Measurements from ENCODE around the gene RETSAT. TPM values are rescaled to one million over a fixed set of nuclear protein-coding genes. Genes with fewer than 3 reads are reported as not detected.

The RETSAT gene
- total and polyA plus RNA-seq, 2 of the 4 experiments (the other 2 are of a cell fraction): 25.6 to 32.3 TPM

DNA sequence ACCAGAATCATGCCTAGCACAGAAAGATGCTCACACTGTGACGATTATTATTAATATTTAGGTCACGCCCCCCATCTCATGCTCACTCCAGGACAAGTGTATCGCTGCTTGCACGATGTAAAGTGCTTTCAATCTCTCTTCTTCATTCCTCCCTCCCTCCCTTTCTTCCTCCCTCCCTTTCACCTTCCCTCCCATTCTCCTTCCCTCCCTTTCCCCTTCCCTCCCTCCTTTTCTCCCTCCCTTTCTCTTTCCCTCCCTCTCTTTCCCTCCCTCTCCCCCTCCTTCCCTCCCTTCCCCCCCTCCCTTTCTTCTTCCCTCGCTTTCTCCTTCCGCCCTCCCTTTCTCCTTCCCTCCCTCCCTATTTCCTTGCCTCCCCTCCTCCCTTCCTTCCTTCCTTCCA lies 46.1 kb downstream of the RETSAT start:
- CTCF ChIA-PET: no interaction called here

More for the DNA sequence above, 46.1 kb downstream of the RETSAT start:
- no peak overlapping the region for H3K23ac ChIP-seq (ENCODE audit: low read depth, low read length)
- H3K36me3 ChIP-seq (ENCODE audit: control insufficient read depth, insufficient read depth, low read length): peaks cover 46% of the 10 kb centered on the region
- H4K91ac ChIP-seq (ENCODE audit: insufficient read depth, low read depth, low read length): no peak overlapping the region
- no peaks in the 10 kb centered on the region for H3K27me3 ChIP-seq (ENCODE audit: control insufficient read depth, insufficient read depth, low read length)
- H2BK120ac ChIP-seq (ENCODE audit: low read depth, low read length): no peak overlapping the region; the same call in 1 of the 2 replicates
- 80 to 100% methylated on average over 2 to 4 of the region's 6 CpGs for WGBS, 2 experiments (ENCODE audit: extremely low coverage in 2 of 2, insufficient read length in 1 of 2)
- in situ Hi-C loops (cut with MboI; ENCODE audit: low sequenced_read_pairs): no loop called here
- no peak overlapping the region for H3K9ac ChIP-seq (ENCODE audit: low read depth, low read length)
- POLR2A ChIA-PET (ENCODE audit: unreplicated experiment): no interaction called here
- H2BK5ac ChIP-seq (ENCODE audit: low read depth, low read length, poor library complexity, severe bottlenecking): no peak overlapping the region
- peaks cover 12% of the 10 kb centered on the region for H3K9me1 ChIP-seq (ENCODE audit: insufficient read depth, low read length)
- H2AK5ac ChIP-seq (ENCODE audit: low read depth, low read length): peak overlapping the region; percentile 59; the same call in 1 of the 2 replicates
- no peak overlapping the region; the same call in 1 of the 2 replicates for H3K18ac ChIP-seq (ENCODE audit: low read depth, low read length)
- H2AFZ ChIP-seq (replicated peaks; ENCODE audit: low read length, poor library complexity): no peak overlapping the region
- H3K4ac ChIP-seq (ENCODE audit: low read depth, low read length): peak overlapping the region; percentile 52; the same call in 1 of the 2 replicates
- H3K4me3 ChIP-seq (ENCODE audit: insufficient read depth, low read depth, low read length): no peak overlapping the region
- H3K4me1 ChIP-seq (ENCODE audit: control insufficient read depth, insufficient read depth, low read length): peaks cover 19% of the 10 kb centered on the region
- no peak overlapping the region for H2AK9ac ChIP-seq (replicated peaks; ENCODE audit: low read depth, low read length, poor library complexity)
- no peak for DNase-seq
- no peak overlapping the region for H3K14ac ChIP-seq (replicated peaks; ENCODE audit: low read depth, low read length)
- no peak overlapping the region; the same call in 1 of the 2 replicates for H3K27ac ChIP-seq (ENCODE audit: insufficient read depth, low read length)
- peaks cover 12% of the 10 kb centered on the region; the same call in 1 of the 2 replicates for H4K20me1 ChIP-seq (ENCODE audit: insufficient read depth, low read length)
- H3K4me2 ChIP-seq (ENCODE audit: low read depth, low read length): no peak overlapping the region
- intact Hi-C loops (cut with micrococcal nuclease): no loop called here
- TF ChIP-seq RFX5 (IDR thresholded peaks at IDR 0.05; ENCODE audit: low read depth, low read length) (no peak), MXI1 (IDR thresholded peaks at IDR 0.05; ENCODE audit: borderline replicate concordance, low read depth, low read length) (no peak), FOS (IDR thresholded peaks at IDR 0.05; ENCODE audit: low read depth, low read length) (no peak), NFE2L2 (IDR thresholded peaks at IDR 0.05; ENCODE audit: low read depth, low read length) (no peak), RCOR1 (IDR thresholded peaks at IDR 0.05; ENCODE audit: insufficient replicate concordance, low read length) (no peak), CHD1 (IDR thresholded peaks at IDR 0.05; ENCODE audit: low read depth, low read length) (no peak), CEBPB (IDR thresholded peaks at IDR 0.05; ENCODE audit: low read depth, low read length) (no peak), MAFK (IDR thresholded peaks at IDR 0.05; ENCODE audit: low read depth, low read length) (no peak), RAD21 (IDR thresholded peaks at IDR 0.05; ENCODE audit: low read length) (no peak), ELK1 (IDR thresholded peaks at IDR 0.05; ENCODE audit: borderline replicate concordance, low read depth, low read length) (no peak), MAZ (IDR thresholded peaks at IDR 0.05; ENCODE audit: borderline replicate concordance, low read depth, low read length) (no peak), POLR2A (IDR thresholded peaks at IDR 0.05; ENCODE audit: low read depth, low read length) (no peak)
- TF ChIP-seq, protein P1, sequence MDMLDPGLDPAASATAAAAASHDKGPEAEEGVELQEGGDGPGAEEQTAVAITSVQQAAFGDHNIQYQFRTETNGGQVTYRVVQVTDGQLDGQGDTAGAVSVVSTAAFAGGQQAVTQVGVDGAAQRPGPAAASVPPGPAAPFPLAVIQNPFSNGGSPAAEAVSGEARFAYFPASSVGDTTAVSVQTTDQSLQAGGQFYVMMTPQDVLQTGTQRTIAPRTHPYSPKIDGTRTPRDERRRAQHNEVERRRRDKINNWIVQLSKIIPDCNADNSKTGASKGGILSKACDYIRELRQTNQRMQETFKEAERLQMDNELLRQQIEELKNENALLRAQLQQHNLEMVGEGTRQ (IDR thresholded peaks at IDR 0.05; ENCODE audit: low read depth, low read length): no peak
- TF ChIP-seq, protein P2, sequence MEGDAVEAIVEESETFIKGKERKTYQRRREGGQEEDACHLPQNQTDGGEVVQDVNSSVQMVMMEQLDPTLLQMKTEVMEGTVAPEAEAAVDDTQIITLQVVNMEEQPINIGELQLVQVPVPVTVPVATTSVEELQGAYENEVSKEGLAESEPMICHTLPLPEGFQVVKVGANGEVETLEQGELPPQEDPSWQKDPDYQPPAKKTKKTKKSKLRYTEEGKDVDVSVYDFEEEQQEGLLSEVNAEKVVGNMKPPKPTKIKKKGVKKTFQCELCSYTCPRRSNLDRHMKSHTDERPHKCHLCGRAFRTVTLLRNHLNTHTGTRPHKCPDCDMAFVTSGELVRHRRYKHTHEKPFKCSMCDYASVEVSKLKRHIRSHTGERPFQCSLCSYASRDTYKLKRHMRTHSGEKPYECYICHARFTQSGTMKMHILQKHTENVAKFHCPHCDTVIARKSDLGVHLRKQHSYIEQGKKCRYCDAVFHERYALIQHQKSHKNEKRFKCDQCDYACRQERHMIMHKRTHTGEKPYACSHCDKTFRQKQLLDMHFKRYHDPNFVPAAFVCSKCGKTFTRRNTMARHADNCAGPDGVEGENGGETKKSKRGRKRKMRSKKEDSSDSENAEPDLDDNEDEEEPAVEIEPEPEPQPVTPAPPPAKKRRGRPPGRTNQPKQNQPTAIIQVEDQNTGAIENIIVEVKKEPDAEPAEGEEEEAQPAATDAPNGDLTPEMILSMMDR (conservative IDR thresholded peaks at IDR 0.05; ENCODE audit: low read depth, low read length): no peak
- no peak for ATAC-seq (ENCODE audit: low read depth)
- no peak overlapping the region for H2BK20ac ChIP-seq (ENCODE audit: low read depth, low read length)
- no peaks in the 10 kb centered on the region for H3K9me3 ChIP-seq (ENCODE audit: control insufficient read depth, insufficient read depth, low read length)
- no peak overlapping the region for H3K56ac ChIP-seq (ENCODE audit: extremely low read depth, insufficient read depth, low read length)
- H2BK15ac ChIP-seq (ENCODE audit: low read depth, low read length): no peak overlapping the region
- BruUV-seq (replicated peaks): no TSS peak
- H4K5ac ChIP-seq (ENCODE audit: low read depth, low read length): no peak overlapping the region
- H4K8ac ChIP-seq (ENCODE audit: low read depth in 2 of 2, low read length in 2 of 2): no peak overlapping the region
- dilution Hi-C loops (cut with HindIII; ENCODE audit: low sequenced_read_pairs, unreplicated experiment): no loop called here
- peaks cover 6 to 33% of the 10 kb centered on the region in 2 experiments; a peak in 2 of 4 replicates for H3K79me1 ChIP-seq (ENCODE audit: low read depth in 1 of 2, low read length in 2 of 2)

Data from IMR-90 (cell line).